HEK293 (cell line): Measurements from ENCODE around the gene GRM4.

Experiments
- CTCF ChIA-PET: fragments of 350-600 bp; formaldehyde crosslinking; extraction: SDS; loops from one replicate; lab custom pipeline; 2021; ENCODE audit warnings: antibody characterized with exemption; lab: Yijun Ruan, JAX
- POLR2A ChIA-PET: fragments of 300-600 bp; formaldehyde crosslinking; extraction: SDS; loops from one replicate; lab custom pipeline; 2020; ENCODE audit warnings: antibody characterized with exemption, inconsistent platforms; lab: Yijun Ruan, JAX
- H3K27ac ChIP-seq: fragments of 200-500 bp; sonication (Bioruptor generic); 2 replicates; pipeline ENCODE4 v1.5.1; 2014; ENCODE audit warnings: low read depth, low read length, control low read depth, inconsistent platforms; ENCODE audit errors: extremely low read depth
- H3K36me3 ChIP-seq, 2 experiments: fragments of 200-500 bp in 1 of 2; sonication (Bioruptor generic) in 1 of 2; 1 replicate in 1 of 2; 2 replicates in 1 of 2; pipeline ENCODE4 v1.5.1; 2014 to 2017; ENCODE audit warnings: inconsistent platforms in 2 of 2, low read length in 2 of 2; ENCODE audit not compliant: control insufficient read depth in 2 of 2, insufficient read depth in 1 of 2
- H3K4me1 ChIP-seq: fragments of 200-500 bp; sonication (Bioruptor generic); 2 replicates; pipeline ENCODE4 v1.5.1; 2014; ENCODE audit warnings: mild to moderate bottlenecking, low read length, inconsistent platforms; ENCODE audit not compliant: control insufficient read depth, insufficient read depth
- H3K4me3 ChIP-seq: 2 replicates; pipeline ENCODE4 v1.5.1; 2011; ENCODE audit warnings: low read depth, mild to moderate bottlenecking, control low read depth, low read length, moderate library complexity
- H3K9me3 ChIP-seq: fragments of 200-500 bp; sonication (Bioruptor generic); 2 replicates; pipeline ENCODE4 v1.5.1; 2014; ENCODE audit warnings: low read depth, low read length, inconsistent platforms; ENCODE audit not compliant: control insufficient read depth, insufficient read depth
- HIC1 ChIP-seq: fragments of 450-650 bp; formaldehyde crosslinking; IDR thresholded peaks from 2 replicates; pipeline ENCODE4 v1.5.1; 2016; ENCODE audit warnings: missing biosample characterization, missing genetic modification characterization
- IKZF3 ChIP-seq: fragments of 450-650 bp; IDR thresholded peaks from 2 replicates; pipeline ENCODE4 v1.5.0; 2018; ENCODE audit warnings: missing biosample characterization, mild to moderate bottlenecking, missing genetic modification characterization, moderate library complexity
- OSR2 ChIP-seq: fragments of 450-650 bp; formaldehyde crosslinking; IDR thresholded peaks from 2 replicates; pipeline ENCODE4 v1.5.1; 2016; ENCODE audit warnings: missing biosample characterization, missing genetic modification characterization
- ZNF280D ChIP-seq: fragments of 450-650 bp; formaldehyde crosslinking; IDR thresholded peaks from 2 replicates; pipeline ENCODE4 v1.5.1; 2016; ENCODE audit warnings: missing biosample characterization, missing genetic modification characterization
- ZNF292 ChIP-seq: fragments of 450-650 bp; formaldehyde crosslinking; IDR thresholded peaks from 2 replicates; pipeline ENCODE4 v1.5.1; 2016; ENCODE audit warnings: low read depth, missing biosample characterization, missing genetic modification characterization, borderline replicate concordance
- ZNF302 ChIP-seq: fragments of 450-650 bp; formaldehyde crosslinking; IDR thresholded peaks from 2 replicates; pipeline ENCODE4 v1.5.1; 2016; ENCODE audit warnings: missing biosample characterization, missing genetic modification characterization, low read depth
- ZNF335 ChIP-seq: fragments of 450-650 bp; formaldehyde crosslinking; conservative IDR thresholded peaks from 2 replicates; pipeline ENCODE4 v1.5.1; 2016; ENCODE audit warnings: missing biosample characterization, missing genetic modification characterization
- ZNF354C ChIP-seq: fragments of 450-650 bp; formaldehyde crosslinking; IDR thresholded peaks from 2 replicates; pipeline ENCODE4 v1.5.1; 2016; ENCODE audit warnings: missing biosample characterization, missing genetic modification characterization, low read depth, borderline replicate concordance
- ZNF510 ChIP-seq: fragments of 450-650 bp; formaldehyde crosslinking; IDR thresholded peaks from 2 replicates; pipeline ENCODE4 v1.5.1; 2018; ENCODE audit warnings: mild to moderate bottlenecking, missing genetic modification characterization, missing biosample characterization; ENCODE audit not compliant: insufficient replicate concordance
- ZNF654 ChIP-seq: fragments of 450-650 bp; formaldehyde crosslinking; IDR thresholded peaks from 2 replicates; pipeline ENCODE4 v1.5.1; 2016; ENCODE audit warnings: low read depth, missing biosample characterization, missing genetic modification characterization
- ZNF670 ChIP-seq: fragments of 450-650 bp; formaldehyde crosslinking; IDR thresholded peaks from 2 replicates; pipeline ENCODE4 v1.5.1; 2016; ENCODE audit warnings: missing biosample characterization, missing genetic modification characterization, low read depth
- ZNF777 ChIP-seq: fragments of 450-650 bp; formaldehyde crosslinking; IDR thresholded peaks from 2 replicates; pipeline ENCODE4 v1.5.1; 2017; ENCODE audit warnings: missing biosample characterization, missing genetic modification characterization, borderline replicate concordance
- ZNF830 ChIP-seq: fragments of 450-650 bp; IDR thresholded peaks from 2 replicates; pipeline ENCODE4 v1.5.0; 2018; ENCODE audit warnings: missing biosample characterization, missing genetic modification characterization, low read depth, mild to moderate bottlenecking, moderate library complexity
- ZNF843 ChIP-seq: fragments of 450-650 bp; formaldehyde crosslinking; IDR thresholded peaks from 2 replicates; pipeline ENCODE4 v1.5.1; 2016; ENCODE audit warnings: missing biosample characterization, missing genetic modification characterization
- TF ChIP-seq, protein P1 (sequence below): fragments of 450-650 bp; IDR thresholded peaks from 2 replicates; pipeline ENCODE4 v1.5.1; 2018; ENCODE audit warnings: missing biosample characterization, mild to moderate bottlenecking, missing genetic modification characterization
- TF ChIP-seq, protein P2 (sequence below): fragments of 450-650 bp; formaldehyde crosslinking; IDR thresholded peaks from 2 replicates; pipeline ENCODE4 v1.5.1; 2016; ENCODE audit warnings: missing biosample characterization, missing genetic modification characterization
- TF ChIP-seq, protein P3 (sequence below): sonication (generic); formaldehyde crosslinking; IDR thresholded peaks from 2 replicates; pipeline ENCODE4 v1.8.1; 2022; ENCODE audit warnings: mild to moderate bottlenecking, moderate library complexity, missing genetic modification reagents
- TF ChIP-seq, protein P4 (sequence below): fragments of 450-650 bp; formaldehyde crosslinking; IDR thresholded peaks from 2 replicates; pipeline ENCODE4 v1.5.1; 2016; ENCODE audit warnings: missing biosample characterization, missing genetic modification characterization
- TF ChIP-seq, protein P5 (sequence below): fragments of 450-650 bp; formaldehyde crosslinking; IDR thresholded peaks from 2 replicates; pipeline ENCODE4 v1.5.1; 2016; ENCODE audit warnings: missing biosample characterization, missing genetic modification characterization

The GRM4 gene

GRCh38 chr6:34095741-34096140 is 50.1 kb downstream of the GRM4 start:
- no peaks in the 10 kb centered on the region for H3K9me3 ChIP-seq
- H3K27ac ChIP-seq: no peak overlapping the region
- H3K4me3 ChIP-seq: no peak overlapping the region
- H3K36me3 ChIP-seq: no peaks in the 10 kb centered on the region
- H3K4me1 ChIP-seq: no peaks in the 10 kb centered on the region
- TF ChIP-seq, protein P1, sequence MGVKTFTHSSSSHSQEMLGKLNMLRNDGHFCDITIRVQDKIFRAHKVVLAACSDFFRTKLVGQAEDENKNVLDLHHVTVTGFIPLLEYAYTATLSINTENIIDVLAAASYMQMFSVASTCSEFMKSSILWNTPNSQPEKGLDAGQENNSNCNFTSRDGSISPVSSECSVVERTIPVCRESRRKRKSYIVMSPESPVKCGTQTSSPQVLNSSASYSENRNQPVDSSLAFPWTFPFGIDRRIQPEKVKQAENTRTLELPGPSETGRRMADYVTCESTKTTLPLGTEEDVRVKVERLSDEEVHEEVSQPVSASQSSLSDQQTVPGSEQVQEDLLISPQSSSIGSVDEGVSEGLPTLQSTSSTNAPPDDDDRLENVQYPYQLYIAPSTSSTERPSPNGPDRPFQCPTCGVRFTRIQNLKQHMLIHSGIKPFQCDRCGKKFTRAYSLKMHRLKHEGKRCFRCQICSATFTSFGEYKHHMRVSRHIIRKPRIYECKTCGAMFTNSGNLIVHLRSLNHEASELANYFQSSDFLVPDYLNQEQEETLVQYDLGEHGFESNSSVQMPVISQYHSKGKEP: no peak
- TF ChIP-seq ZNF654 (tag by site-specific recombination) (no peak), ZNF280D (no peak), ZNF830 (tag by site-specific recombination) (no peak), HIC1 (tag by site-specific recombination) (no peak), ZNF335 (tag by site-specific recombination) (no peak), ZNF354C (tag by site-specific recombination) (no peak), ZNF777 (tag by site-specific recombination) (no peak), ZNF670 (tag by site-specific recombination) (no peak), ZNF843 (no peak), ZNF510 (tag by site-specific recombination) (no peak), ZNF302 (tag by site-specific recombination) (no peak), OSR2 (no peak), ZNF292 (tag by site-specific recombination) (no peak), IKZF3 (tag by site-specific recombination) (no peak)
- TF ChIP-seq, protein P2, sequence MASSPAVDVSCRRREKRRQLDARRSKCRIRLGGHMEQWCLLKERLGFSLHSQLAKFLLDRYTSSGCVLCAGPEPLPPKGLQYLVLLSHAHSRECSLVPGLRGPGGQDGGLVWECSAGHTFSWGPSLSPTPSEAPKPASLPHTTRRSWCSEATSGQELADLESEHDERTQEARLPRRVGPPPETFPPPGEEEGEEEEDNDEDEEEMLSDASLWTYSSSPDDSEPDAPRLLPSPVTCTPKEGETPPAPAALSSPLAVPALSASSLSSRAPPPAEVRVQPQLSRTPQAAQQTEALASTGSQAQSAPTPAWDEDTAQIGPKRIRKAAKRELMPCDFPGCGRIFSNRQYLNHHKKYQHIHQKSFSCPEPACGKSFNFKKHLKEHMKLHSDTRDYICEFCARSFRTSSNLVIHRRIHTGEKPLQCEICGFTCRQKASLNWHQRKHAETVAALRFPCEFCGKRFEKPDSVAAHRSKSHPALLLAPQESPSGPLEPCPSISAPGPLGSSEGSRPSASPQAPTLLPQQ: no peak
- TF ChIP-seq, protein P3, sequence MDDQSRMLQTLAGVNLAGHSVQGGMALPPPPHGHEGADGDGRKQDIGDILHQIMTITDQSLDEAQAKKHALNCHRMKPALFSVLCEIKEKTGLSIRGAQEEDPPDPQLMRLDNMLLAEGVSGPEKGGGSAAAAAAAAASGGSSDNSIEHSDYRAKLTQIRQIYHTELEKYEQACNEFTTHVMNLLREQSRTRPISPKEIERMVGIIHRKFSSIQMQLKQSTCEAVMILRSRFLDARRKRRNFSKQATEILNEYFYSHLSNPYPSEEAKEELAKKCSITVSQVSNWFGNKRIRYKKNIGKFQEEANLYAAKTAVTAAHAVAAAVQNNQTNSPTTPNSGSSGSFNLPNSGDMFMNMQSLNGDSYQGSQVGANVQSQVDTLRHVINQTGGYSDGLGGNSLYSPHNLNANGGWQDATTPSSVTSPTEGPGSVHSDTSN (CRISPR knock-in tag): no peak
- TF ChIP-seq, protein P4, sequence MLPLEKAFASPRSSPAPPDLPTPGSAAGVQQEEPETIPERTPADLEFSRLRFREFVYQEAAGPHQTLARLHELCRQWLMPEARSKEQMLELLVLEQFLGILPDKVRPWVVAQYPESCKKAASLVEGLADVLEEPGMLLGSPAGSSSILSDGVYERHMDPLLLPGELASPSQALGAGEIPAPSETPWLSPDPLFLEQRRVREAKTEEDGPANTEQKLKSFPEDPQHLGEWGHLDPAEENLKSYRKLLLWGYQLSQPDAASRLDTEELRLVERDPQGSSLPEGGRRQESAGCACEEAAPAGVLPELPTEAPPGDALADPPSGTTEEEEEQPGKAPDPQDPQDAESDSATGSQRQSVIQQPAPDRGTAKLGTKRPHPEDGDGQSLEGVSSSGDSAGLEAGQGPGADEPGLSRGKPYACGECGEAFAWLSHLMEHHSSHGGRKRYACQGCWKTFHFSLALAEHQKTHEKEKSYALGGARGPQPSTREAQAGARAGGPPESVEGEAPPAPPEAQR (tag by site-specific recombination): no peak
- TF ChIP-seq, protein P5, sequence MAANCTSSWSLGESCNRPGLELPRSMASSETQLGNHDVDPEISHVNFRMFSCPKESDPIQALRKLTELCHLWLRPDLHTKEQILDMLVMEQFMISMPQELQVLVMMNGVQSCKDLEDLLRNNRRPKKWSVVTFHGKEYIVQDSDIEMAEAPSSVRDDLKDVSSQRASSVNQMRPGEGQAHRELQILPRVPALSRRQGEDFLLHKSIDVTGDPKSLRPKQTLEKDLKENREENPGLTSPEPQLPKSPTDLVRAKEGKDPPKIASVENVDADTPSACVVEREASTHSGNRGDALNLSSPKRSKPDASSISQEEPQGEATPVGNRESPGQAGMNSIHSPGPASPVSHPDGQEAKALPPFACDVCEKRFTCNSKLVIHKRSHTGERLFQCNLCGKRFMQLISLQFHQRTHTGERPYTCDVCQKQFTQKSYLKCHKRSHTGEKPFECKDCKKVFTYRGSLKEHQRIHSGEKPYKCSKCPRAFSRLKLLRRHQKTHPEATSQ (tag by site-specific recombination): no peak
- CTCF ChIA-PET: interaction anchor here (0.7 kb wide), 1 partner anchor 144 kb away, joined by 3 read pairs; no protein-coding TSS in a partner anchor
- POLR2A ChIA-PET: no interaction called here
